ENCODE measurements around the gene ASTN2.

The ASTN2 gene

GRCh38 chr9:117306032-117306431 lies 108.8 kb downstream of the ASTN2 start:
- Histone ChIP-seq H3K9me2 (ENCODE audit: low read depth, low read length) (no peaks in the 10 kb centered on the region), H3K9ac (ENCODE audit: low read length) (no peak overlapping the region; the same call in 1 of the 2 replicates), H3K9me3 (ENCODE audit: low read length) (no peaks in the 10 kb centered on the region), H3K4me3 (ENCODE audit: low read depth, low read length, poor library complexity, severe bottlenecking) (no peak overlapping the region), H4K20me1 (ENCODE audit: insufficient read depth, low read length) (no peaks in the 10 kb centered on the region), H3K36me3 (ENCODE audit: insufficient read depth, low read length) (no peaks in the 10 kb centered on the region), H3K79me2 (ENCODE audit: insufficient read depth, low read length) (no peaks in the 10 kb centered on the region), H3F3A (ENCODE audit: insufficient read depth, low read length) (no peaks in the 10 kb centered on the region), H3K27ac (ENCODE audit: low read depth, low read length, poor library complexity, severe bottlenecking) (peak overlapping the region; percentile 99), H3K27me3 (ENCODE audit: insufficient read depth, low read length) (no peaks in the 10 kb centered on the region), H3K4me2 (ENCODE audit: low read length) (no peak overlapping the region), H3K4me1 (ENCODE audit: insufficient read depth, low read length, severe bottlenecking) (peaks cover 74% of the 10 kb centered on the region), H2AFZ (ENCODE audit: low read length) (no peak overlapping the region)
- no peak for TF ChIP-seq EZH2 (IDR thresholded peaks at IDR 0.05; ENCODE audit: borderline replicate concordance, low read length)

- Histone ChIP-seq H2AFZ (ENCODE audit: low read length) (no peak overlapping the region), H3K9ac (ENCODE audit: low read length) (no peak overlapping the region; the same call in 1 of the 2 replicates), H3K9me2 (ENCODE audit: low read depth, low read length) (no peaks in the 10 kb centered on the region), H3K79me2 (ENCODE audit: insufficient read depth, low read length) (no peaks in the 10 kb centered on the region), H3K27ac (ENCODE audit: low read depth, low read length, poor library complexity, severe bottlenecking) (peak overlapping the region; percentile 99), H3K4me2 (ENCODE audit: low read length) (peak overlapping the region; percentile 15; the same call in 1 of the 2 replicates), H3K4me1 (ENCODE audit: insufficient read depth, low read length, severe bottlenecking) (peaks cover 79% of the 10 kb centered on the region), H4K20me1 (ENCODE audit: insufficient read depth, low read length) (no peaks in the 10 kb centered on the region), H3K4me3 (ENCODE audit: low read depth, low read length, poor library complexity, severe bottlenecking) (no peak overlapping the region), H3K36me3 (ENCODE audit: insufficient read depth, low read length) (no peaks in the 10 kb centered on the region), H3F3A (ENCODE audit: insufficient read depth, low read length) (no peaks in the 10 kb centered on the region), H3K27me3 (ENCODE audit: insufficient read depth, low read length) (no peaks in the 10 kb centered on the region), H3K9me3 (ENCODE audit: low read length) (no peaks in the 10 kb centered on the region)
- no peak for TF ChIP-seq CTCF (IDR thresholded peaks at IDR 0.05; ENCODE audit: low read length)
- no peak for TF ChIP-seq EZH2 (IDR thresholded peaks at IDR 0.05; ENCODE audit: borderline replicate concordance, low read length)
These were observed 109.4 kb downstream of the ASTN2 start for GRCh38 chr9:117305454-117305853.

- Histone ChIP-seq H3K4me1 (ENCODE audit: insufficient read depth, low read length, severe bottlenecking) (peaks cover 88% of the 10 kb centered on the region), H4K20me1 (ENCODE audit: insufficient read depth, low read length) (no peaks in the 10 kb centered on the region), H3K36me3 (ENCODE audit: insufficient read depth, low read length) (no peaks in the 10 kb centered on the region), H3K4me2 (ENCODE audit: low read length) (peak overlapping the region; percentile 15; the same call in 1 of the 2 replicates), H3F3A (ENCODE audit: insufficient read depth, low read length) (no peaks in the 10 kb centered on the region), H3K9me3 (ENCODE audit: low read length) (no peaks in the 10 kb centered on the region), H2AFZ (ENCODE audit: low read length) (no peak overlapping the region), H3K4me3 (ENCODE audit: low read depth, low read length, poor library complexity, severe bottlenecking) (no peak overlapping the region), H3K9me2 (ENCODE audit: low read depth, low read length) (no peaks in the 10 kb centered on the region), H3K27ac (ENCODE audit: low read depth, low read length, poor library complexity, severe bottlenecking) (peak overlapping the region; percentile 99), H3K79me2 (ENCODE audit: insufficient read depth, low read length) (no peaks in the 10 kb centered on the region), H3K9ac (ENCODE audit: low read length) (peak overlapping the region; percentile 38; the same call in 1 of the 2 replicates), H3K27me3 (ENCODE audit: insufficient read depth, low read length) (no peaks in the 10 kb centered on the region)
- TF ChIP-seq CTCF (IDR thresholded peaks at IDR 0.05; ENCODE audit: low read length) (no peak), EZH2 (IDR thresholded peaks at IDR 0.05; ENCODE audit: borderline replicate concordance, low read length) (no peak)
These were observed 110.3 kb downstream of the ASTN2 start for GRCh38 chr9:117304549-117304948.

GRCh38 chr9:117303643-117304230 lies 111.1 kb downstream of the ASTN2 start:
- H3K4me2 ChIP-seq (ENCODE audit: low read length) = no peak overlapping the region
- no peaks in the 10 kb centered on the region for H3K36me3 ChIP-seq (ENCODE audit: insufficient read depth, low read length)
- no peaks in the 10 kb centered on the region for H3K9me2 ChIP-seq (ENCODE audit: low read depth, low read length)
- H3F3A ChIP-seq (ENCODE audit: insufficient read depth, low read length) = no peaks in the 10 kb centered on the region
- H3K79me2 ChIP-seq (ENCODE audit: insufficient read depth, low read length) = no peaks in the 10 kb centered on the region
- TF ChIP-seq EZH2 (IDR thresholded peaks at IDR 0.05; ENCODE audit: borderline replicate concordance, low read length) = no peak
- no peak for TF ChIP-seq CTCF (IDR thresholded peaks at IDR 0.05; ENCODE audit: low read length)
- peak overlapping the region; percentile 99 for H3K27ac ChIP-seq (ENCODE audit: low read depth, low read length, poor library complexity, severe bottlenecking)
- no peaks in the 10 kb centered on the region for H3K27me3 ChIP-seq (ENCODE audit: insufficient read depth, low read length)
- no peak overlapping the region for H3K4me3 ChIP-seq (ENCODE audit: low read depth, low read length, poor library complexity, severe bottlenecking)
- no peak overlapping the region; the same call in 1 of the 2 replicates for H3K9ac ChIP-seq (ENCODE audit: low read length)
- no peaks in the 10 kb centered on the region for H3K9me3 ChIP-seq (ENCODE audit: low read length)
- peaks cover 96% of the 10 kb centered on the region for H3K4me1 ChIP-seq (ENCODE audit: insufficient read depth, low read length, severe bottlenecking)
- no peaks in the 10 kb centered on the region for H4K20me1 ChIP-seq (ENCODE audit: insufficient read depth, low read length)
- no peak overlapping the region for H2AFZ ChIP-seq (ENCODE audit: low read length)

All from OCI-LY1 (cell line).